Measurements from ENCODE around the gene FMNL2.

FMNL2 gene

GRCh38 chr2:152556506-152556905 is 221.5 kb downstream of the FMNL2 start:
- no peak for DNase-seq (ENCODE audit: low read depth in 3 of 3)

DNA sequence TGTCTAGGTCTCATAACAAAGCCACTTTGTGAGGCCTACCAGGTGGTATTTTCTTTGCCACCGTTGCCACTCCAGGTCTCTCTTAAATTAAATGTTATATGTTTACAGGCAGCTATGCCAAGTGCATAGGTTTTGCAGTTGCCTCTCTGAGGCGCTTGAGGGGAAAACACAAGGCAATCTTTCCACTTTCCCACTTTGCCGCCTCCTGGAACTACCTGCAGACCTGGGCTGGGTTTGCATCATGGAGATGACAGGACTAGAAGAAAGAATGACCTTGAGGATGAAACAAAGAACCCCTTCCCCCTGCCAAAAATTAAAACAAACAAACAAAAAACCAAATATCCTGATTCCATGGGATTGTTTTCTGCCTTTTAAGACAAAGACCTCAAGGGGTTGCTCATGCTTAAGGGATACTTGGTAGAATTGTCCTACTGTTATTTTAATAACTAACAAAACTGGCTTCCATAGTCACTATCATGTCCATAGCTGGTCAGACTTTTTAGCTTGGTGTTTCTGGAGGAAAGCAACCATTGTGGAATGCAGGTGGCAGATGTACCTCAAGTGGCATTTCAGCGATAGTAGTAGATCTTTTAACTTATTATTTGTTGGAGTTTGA is 222.4 kb downstream of the FMNL2 start:
- DNase-seq (ENCODE audit: low read depth in 3 of 3), result no peak

GRCh38 chr2:152558158-152558984 is 223.4 kb downstream of the FMNL2 start:
- DNase-seq (ENCODE audit: low read depth in 3 of 3), result no peak

DNA sequence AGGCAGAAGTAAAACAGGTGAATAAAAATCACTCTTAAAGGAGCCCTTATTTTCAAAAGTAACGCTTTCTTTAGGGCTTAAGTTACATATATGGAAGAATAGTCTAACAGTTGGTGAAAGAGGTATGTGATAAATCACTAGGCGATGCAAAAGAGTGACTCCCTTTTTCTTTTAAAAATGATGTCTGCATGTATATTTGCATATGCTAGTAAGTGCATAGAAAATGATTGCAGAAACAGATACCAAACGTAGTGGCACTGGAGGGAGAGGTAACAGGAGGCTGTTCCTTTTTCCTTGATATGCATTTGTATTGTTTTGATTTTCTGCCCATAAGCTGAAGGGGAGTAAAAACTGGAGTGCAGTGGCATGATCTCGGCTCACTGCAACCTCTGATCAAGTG is 224.0 kb downstream of the FMNL2 start:
- DNase-seq (ENCODE audit: low read depth in 3 of 3), result no peak

DNA sequence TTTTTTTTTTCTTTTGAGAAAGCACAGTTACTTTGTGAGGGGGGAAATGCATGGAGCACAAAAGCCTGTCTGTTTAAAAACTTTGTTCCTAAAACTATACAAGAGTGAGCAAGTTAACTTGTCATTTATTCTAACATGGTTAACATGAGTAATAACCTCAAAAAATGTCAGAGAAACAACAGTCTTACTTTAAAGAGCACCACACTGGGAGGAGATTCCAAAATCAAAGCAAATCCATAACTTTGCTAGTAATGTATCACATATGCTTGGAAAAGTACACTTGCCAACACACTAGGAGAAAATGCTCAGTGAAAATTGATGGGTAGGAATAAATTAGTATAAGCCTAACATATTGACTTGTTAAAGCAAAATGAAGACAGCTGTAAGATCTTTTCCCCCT is 225.2 kb downstream of the FMNL2 start:
- DNase-seq (ENCODE audit: low read depth in 3 of 3), result no peak

- DNase-seq (ENCODE audit: low read depth in 3 of 3), result no peak
Measured at GRCh38 chr2:152560873-152561595, 226.1 kb downstream of the FMNL2 start.

- no peak for DNase-seq (ENCODE audit: low read depth in 3 of 3)
Measured at GRCh38 chr2:152562198-152562884, 227.4 kb downstream of the FMNL2 start.

- DNase-seq (ENCODE audit: low read depth in 3 of 3), result no peak
Measured at GRCh38 chr2:152563764-152564163, 228.8 kb downstream of the FMNL2 start.

DNA sequence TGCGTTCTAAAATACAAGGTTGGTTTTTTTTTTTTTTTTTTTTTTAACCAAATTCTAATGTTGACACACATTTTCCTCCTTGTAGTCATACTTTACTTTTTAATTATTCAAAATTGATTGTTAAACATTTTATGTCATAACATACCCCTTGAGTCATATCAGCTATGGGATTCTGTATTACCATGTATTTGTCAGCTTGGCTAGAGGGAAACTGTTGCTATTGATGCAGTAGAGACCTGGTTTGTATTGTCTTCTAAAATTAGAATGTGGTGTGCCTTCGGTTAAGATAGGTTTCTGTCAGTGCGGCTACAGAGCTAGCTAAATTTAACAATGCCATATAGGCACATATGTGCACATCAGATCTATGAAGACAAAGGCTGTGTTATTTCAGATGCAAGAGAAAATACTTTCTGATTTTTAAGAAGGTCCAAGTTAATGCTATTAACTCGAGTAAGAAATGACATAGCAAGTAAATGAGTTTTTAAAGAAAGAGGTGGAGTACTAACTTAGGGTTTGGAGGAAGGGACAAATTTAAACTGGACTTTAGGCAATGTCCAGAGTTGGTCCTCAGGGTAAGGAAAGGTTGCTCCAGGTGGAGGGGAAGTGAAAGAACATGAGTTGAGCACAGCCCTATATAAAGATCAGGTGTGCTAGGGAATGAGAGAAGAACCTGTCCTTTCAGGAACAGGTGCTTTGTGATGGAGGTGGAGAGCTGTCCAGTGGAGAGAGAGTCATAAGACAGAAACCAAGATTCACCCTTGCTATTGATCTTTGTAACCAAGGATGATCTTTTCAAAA is 230.0 kb downstream of the FMNL2 start:
- no peak for DNase-seq (ENCODE audit: low read depth in 3 of 3)

DNA sequence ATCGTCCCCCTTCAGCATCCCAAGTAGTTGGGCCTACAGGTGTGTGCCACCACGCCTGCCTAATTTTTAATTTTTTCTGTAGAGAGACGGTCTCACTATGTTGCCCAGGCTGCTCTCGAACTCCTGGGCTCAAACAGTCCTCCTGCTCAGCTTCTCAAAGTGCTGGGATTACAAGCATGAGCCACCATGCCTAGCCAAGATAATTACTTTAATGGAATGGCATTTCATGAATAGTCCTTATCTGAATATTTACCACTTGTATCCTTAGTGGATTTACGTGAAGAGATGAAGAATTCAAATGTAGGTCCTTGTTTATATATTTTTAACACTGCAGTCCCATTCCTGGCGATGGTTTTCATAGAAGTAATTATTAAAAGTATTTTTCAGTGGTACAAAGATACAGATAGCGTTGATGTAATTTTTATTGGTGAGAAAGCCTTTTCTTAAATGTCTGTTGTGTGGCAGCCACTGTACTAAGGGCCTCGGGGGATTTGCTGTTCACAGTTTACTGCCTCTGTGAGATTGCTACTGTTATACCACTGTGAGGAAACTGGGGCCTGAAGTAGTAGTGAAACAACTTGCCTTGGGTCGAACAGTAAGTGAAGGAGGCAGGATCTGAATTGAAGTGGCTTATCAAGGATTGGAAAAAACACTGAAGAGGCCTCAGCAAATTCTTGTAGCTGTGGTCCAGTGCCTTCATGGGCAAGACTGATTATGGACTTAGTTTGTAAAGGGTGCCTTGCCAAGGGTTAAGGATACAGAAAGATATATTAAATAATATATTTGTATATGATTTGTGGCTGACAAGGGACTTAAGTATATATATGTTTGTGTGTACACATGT is 231.1 kb downstream of the FMNL2 start:
- no peak for DNase-seq (ENCODE audit: low read depth in 3 of 3)

DNA sequence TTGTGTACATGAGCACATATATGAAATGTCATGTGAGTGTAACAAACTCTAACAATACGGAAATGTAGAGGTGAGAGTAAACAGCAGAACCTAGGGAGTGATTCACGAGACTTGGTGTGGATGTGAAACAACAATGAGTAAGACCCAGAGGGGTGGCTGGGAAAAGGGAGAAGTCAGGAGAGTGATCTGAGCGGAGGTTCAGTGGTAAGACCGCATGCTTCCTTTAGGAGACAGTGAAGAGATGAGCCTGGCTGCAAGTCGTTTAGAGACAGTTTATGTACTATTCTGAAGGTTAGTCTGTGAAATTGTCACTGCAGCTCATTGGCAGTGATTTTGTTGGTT is 231.7 kb downstream of the FMNL2 start:
- no peak for DNase-seq (ENCODE audit: low read depth in 3 of 3)

DNA sequence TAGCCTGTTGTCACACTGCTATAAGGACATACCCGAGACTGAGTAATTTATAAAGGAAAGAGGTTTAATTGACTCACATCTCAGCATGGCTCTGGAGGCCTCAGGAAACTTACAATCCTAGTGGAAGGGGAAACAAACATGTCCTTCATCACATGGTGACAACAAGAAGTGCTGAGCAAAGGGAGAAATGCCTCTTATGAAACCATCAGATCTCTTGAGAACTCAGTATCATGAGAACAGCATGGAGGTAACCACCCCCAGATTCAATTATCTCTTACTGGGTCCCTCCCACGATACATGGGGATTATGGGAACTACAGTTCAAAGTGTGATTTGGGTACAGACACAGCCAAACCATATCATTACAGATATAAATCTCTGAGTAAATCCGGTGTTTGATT is 233.6 kb downstream of the FMNL2 start:
- DNase-seq (ENCODE audit: low read depth in 3 of 3), result no peak

- no peak for DNase-seq (ENCODE audit: low read depth in 3 of 3)
Measured at GRCh38 chr2:152569186-152569585, 234.2 kb downstream of the FMNL2 start.

- DNase-seq (ENCODE audit: low read depth in 3 of 3), result no peak
Measured at GRCh38 chr2:152571048-152571766, 236.2 kb downstream of the FMNL2 start.

DNA sequence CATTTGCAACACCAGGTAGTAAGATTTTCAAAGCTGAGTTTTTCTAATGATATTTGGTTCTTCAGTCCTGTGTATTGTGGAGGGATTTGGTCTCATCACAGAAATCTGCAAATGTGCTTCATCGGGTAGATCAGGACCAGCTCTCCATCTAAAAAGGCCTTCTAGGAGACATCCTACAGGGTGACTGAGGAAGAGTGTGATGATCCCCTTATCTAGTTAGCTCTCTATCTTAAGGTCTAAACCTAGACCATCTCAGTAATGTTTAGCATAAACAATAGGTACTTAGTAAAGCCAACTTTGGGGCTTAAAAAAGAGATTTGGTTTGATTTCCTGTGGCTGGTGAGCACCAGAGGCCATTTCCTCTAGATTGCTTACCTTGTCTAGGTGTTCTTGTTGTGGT is 237.1 kb downstream of the FMNL2 start:
- no peak for DNase-seq (ENCODE audit: low read depth in 3 of 3)

DNA sequence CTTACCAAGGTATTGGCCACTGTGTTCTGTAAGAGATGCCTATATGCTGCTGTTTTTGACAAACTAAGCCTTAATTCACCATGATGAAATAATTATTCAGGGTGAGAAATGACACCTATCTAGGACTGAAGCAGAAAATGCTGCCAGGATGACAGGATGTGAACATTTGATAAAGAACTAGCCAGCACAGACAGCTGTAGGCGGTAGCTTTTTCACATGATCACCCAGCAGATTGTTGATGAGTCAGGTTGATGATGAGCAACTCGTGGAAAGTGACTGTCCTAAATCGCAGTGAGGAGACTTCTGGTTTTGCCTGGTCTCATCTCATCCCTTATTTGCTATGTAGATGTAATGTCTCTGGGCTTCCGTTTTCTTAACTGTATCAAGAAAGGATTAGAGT is 238.2 kb downstream of the FMNL2 start:
- no peak for DNase-seq (ENCODE audit: low read depth in 3 of 3)

DNA sequence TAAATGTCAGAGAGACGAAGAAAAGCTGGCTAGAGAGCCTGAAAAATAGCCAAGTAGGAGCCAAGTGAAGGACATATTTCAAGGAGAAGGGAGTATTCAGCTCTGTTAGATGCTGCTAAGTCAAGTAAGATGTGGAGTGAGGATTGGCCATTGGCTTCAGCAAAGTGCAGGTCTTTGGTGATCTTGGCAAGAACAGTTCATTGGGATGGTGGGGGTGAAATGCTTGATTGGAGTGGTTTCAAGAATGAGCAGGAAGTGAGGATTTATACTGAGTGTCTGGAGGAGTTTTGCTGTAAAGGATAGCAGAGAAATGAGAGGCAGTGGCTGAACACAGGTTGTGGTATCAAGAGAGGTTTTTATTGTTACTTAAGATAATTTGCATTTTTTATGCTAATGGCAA is 242.6 kb downstream of the FMNL2 start:
- DNase-seq (ENCODE audit: low read depth in 3 of 3), result no peak

DNA sequence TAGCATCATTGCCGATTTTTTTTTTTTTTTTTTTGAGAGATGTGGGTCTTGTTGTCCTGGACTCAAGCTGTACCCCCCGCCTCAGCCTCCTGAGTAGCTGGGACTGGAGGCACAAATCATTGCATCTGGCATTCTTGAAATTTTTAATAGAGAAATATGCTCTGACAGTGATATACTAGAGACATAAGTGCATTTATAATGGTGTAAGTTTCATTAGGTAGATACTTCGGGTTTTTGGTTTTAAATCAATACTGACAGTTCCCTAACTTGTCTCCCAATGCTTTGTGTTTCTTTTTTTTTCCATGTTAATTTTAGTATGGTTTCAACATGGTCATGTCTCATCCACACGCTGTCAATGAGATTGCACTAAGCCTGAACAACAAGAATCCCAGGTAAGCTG is 243.6 kb downstream of the FMNL2 start:
- DNase-seq (ENCODE audit: low read depth in 3 of 3), result no peak

GRCh38 chr2:152580714-152581113 is 245.7 kb downstream of the FMNL2 start:
- DNase-seq (ENCODE audit: low read depth in 3 of 3), result no peak

GRCh38 chr2:152581360-152581759 is 246.4 kb downstream of the FMNL2 start:
- no peak for DNase-seq (ENCODE audit: low read depth in 3 of 3)

Measured in stimulated activated CD4-positive, alpha-beta T cell treated with anti-CD3 and anti-CD28 coated beads, TNF-alpha, amount 100 ng/mL, for 4 hours (primary cell).